Prostate gland (tissue), 2 donors: Measurements from ENCODE around the gene PLCG1. TPM values are rescaled to one million over a fixed set of nuclear protein-coding genes. Genes with fewer than 3 reads are reported as not detected.

Experiments used
- DNase-seq: peaks from one replicate; pipeline ENCODE4 v3.0.0-alpha.2; 2019; ENCODE audit warnings: low spot score
- H3K27ac ChIP-seq, 2 donors: fragments of 200-600 bp; sonication (generic); 2 replicates each; pipeline ENCODE4 v1.5.1; 2017 to 2019
- H3K27me3 ChIP-seq: fragments of 200-600 bp; sonication (generic); replicated peaks from 2 replicates; pipeline ENCODE4 v1.5.1; 2019; ENCODE audit not compliant: insufficient read depth
- H3K36me3 ChIP-seq, 2 donors: fragments of 200-600 bp; sonication (generic); 1 replicate in 1 of 2; 2 replicates in 1 of 2; pipeline versions ENCODE4 v1.5.1 to v1.8.1; 2017 to 2019
- H3K4me1 ChIP-seq: fragments of 200-600 bp; sonication (generic); replicated peaks from 2 replicates; pipeline ENCODE4 v1.5.1; 2019
- H3K4me3 ChIP-seq, 2 donors: fragments of 200-600 bp; sonication (generic); 2 replicates each; pipeline ENCODE4 v1.5.1; 2017 to 2019
- H3K9me3 ChIP-seq: fragments of 200-600 bp; sonication (generic); 2 replicates; pipeline ENCODE4 v1.5.1; 2017
- POLR2A ChIP-seq: fragments of 450-650 bp; IDR thresholded peaks from one replicate; pipeline ENCODE4 v1.6.1; 2016; ENCODE audit warnings: antibody characterized with exemption, mild to moderate bottlenecking
- POLR2AphosphoS5 ChIP-seq: sonication (generic); formaldehyde crosslinking; IDR thresholded peaks from one replicate; pipeline ENCODE4 v1.6.1; 2017; ENCODE audit warnings: antibody characterized with exemption
- WGBS: methylation state at CpG from one replicate; pipeline ENCODE4 v1.1.5; 2018; 5-methylcytosine and 5-hydroxymethylcytosine counted together
- intact Hi-C: fragments of 100-400 bp; cut with DNase I; formaldehyde crosslinking; loops from one replicate; pipeline ENCODE4 v1.14.2; 2022
- total RNA-seq, 2 donors: library from RNA; depleted of rRNA; stranded (reverse); fragments of >200 nt; gene quantifications; one replicate each; pipeline ENCODE4 v1.1.0, GENCODE V29; 2016
- TF ChIP-seq, protein P1 (sequence below), 4 experiments: fragments of 200-600 bp in 2 of 4; fragments of 450-650 bp in 2 of 4; sonication (generic) in 2 of 4; IDR thresholded peaks; 1 replicate in 3 of 4; 2 replicates in 1 of 4; pipeline ENCODE4 v1.5.1; 2016 to 2019; ENCODE audit warnings: antibody characterized with exemption in 4 of 4, mild to moderate bottlenecking in 2 of 4, moderate library complexity in 2 of 4

PLCG1 gene
- total RNA-seq, 2 donors from 2014 or later = 67.9 to 129 TPM

DNA sequence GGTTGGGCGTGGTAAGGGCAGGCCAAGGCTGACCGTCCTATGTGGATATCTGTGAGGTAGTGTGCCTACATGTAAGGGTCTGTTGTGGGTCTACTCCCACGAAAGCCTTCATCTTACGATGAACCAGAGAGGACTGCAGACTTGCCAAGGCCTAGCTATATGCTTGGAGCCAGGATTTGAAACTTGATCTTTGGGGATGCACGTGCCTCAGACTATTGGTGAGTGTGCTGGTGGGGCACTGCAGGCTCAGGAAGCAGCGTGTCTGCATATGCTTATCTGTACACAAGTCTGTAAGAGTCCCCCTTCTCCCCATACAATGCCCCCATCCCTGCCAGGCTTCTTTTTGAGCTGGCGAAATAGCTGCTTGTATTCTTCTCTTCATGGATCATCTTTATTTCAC, 17.9 kb downstream of the PLCG1 start:
- no peak for DNase-seq
- Histone ChIP-seq H3K27me3 (no peaks in the 10 kb centered on the region), H3K4me1 (peaks cover 5% of the 10 kb centered on the region), H3K27ac (no peak overlapping the region), H3K36me3 (no peaks in the 10 kb centered on the region), H3K9me3 (no peaks in the 10 kb centered on the region), H3K4me3 (no peak overlapping the region)
- intact Hi-C loops = no loop called here
- no peak for TF ChIP-seq POLR2AphosphoS5
- TF ChIP-seq, protein P1, sequence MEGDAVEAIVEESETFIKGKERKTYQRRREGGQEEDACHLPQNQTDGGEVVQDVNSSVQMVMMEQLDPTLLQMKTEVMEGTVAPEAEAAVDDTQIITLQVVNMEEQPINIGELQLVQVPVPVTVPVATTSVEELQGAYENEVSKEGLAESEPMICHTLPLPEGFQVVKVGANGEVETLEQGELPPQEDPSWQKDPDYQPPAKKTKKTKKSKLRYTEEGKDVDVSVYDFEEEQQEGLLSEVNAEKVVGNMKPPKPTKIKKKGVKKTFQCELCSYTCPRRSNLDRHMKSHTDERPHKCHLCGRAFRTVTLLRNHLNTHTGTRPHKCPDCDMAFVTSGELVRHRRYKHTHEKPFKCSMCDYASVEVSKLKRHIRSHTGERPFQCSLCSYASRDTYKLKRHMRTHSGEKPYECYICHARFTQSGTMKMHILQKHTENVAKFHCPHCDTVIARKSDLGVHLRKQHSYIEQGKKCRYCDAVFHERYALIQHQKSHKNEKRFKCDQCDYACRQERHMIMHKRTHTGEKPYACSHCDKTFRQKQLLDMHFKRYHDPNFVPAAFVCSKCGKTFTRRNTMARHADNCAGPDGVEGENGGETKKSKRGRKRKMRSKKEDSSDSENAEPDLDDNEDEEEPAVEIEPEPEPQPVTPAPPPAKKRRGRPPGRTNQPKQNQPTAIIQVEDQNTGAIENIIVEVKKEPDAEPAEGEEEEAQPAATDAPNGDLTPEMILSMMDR (IDR thresholded peaks at IDR 0.05) = no peak
- no peak for TF ChIP-seq POLR2A
- WGBS = 53% methylated on average over 7 of the region's 7 CpGs

DNA sequence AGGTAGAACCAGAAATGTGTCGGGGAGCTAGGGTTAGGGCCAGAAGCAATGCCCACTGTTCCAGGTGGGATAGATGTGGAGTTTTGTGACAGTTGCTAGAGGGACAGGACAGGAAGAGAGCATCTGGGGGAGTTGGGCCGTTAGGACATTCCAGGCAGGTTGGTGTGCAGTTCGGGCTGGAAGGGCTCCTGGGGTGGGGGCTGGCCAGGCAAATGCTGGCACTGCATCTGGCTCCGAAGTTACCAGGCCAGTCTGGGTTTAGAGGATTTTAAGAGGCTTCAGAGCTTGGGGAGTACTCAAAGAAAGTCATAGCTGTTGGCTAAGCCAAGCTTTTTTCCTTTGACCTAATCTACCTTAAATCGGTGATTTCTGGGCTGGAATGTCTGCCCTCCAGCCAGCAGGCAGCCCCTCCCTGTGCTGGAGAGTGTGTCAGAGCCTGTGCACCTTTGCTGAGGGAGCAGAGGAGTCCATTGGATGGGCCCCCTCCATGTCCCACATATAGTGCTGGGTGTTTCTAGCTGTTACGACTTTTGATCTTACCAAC, 20.8 kb downstream of the PLCG1 start:
- Histone ChIP-seq H3K27ac (no peak overlapping the region), H3K36me3 (no peaks in the 10 kb centered on the region), H3K4me3 (no peak overlapping the region), H3K27me3 (no peaks in the 10 kb centered on the region), H3K9me3 (no peaks in the 10 kb centered on the region), H3K4me1 (peaks cover 5% of the 10 kb centered on the region)
- 51% methylated on average over 6 of the region's 6 CpGs for WGBS
- TF ChIP-seq POLR2A (no peak), POLR2AphosphoS5 (no peak)
- TF ChIP-seq, protein P1 (IDR thresholded peaks at IDR 0.05) = no peak
- intact Hi-C loops = no loop called here
- DNase-seq = no peak

DNA sequence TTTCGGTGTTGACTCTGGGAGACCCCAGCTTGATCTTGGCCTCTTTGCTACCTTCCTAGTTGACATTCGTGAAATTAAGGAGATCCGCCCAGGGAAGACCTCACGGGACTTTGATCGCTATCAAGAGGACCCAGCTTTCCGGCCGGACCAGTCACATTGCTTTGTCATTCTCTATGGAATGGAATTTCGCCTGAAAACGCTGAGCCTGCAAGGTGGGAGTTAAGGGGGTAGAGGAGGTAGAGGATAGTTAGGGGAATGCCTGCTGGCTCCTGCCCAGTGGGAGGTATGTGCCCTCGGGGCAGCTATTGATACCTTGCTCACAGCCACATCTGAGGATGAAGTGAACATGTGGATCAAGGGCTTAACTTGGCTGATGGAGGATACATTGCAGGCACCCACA, 22.2 kb downstream of the PLCG1 start:
- intact Hi-C loops = no loop called here
- Histone ChIP-seq H3K27ac (no peak overlapping the region), H3K4me1 (peaks cover 5% of the 10 kb centered on the region), H3K27me3 (no peaks in the 10 kb centered on the region), H3K4me3 (no peak overlapping the region), H3K9me3 (no peaks in the 10 kb centered on the region), H3K36me3 (peaks cover 0 to 6% of the 10 kb centered on the region in 2 donors)
- DNase-seq = no peak
- 55% methylated on average over 10 of the region's 10 CpGs for WGBS
- no peak for TF ChIP-seq POLR2AphosphoS5
- TF ChIP-seq POLR2A = no peak
- TF ChIP-seq, protein P1 (IDR thresholded peaks at IDR 0.05) = no peak

DNA sequence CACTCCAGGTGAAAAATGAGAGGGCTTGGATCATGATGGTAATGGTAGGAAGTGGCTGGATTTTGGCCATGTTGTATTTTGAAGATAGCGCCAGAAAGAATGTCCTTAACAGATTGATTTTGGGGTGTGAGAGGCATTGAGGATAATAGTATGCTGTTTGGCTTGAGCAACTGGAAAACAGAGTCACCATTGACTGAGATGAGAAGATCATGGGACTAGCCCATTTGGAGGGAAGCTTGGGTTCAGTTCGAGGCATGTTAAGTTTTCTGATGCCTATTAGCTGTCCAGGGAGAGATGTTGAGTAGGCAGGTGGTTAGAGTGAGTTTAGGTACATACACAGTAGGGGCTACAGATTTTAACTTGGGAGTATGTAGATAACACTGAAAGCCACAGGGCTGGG, 23.3 kb downstream of the PLCG1 start:
- TF ChIP-seq POLR2AphosphoS5 = no peak
- no peak for TF ChIP-seq POLR2A
- TF ChIP-seq, protein P1 (IDR thresholded peaks at IDR 0.05) = no peak
- no peaks in the 10 kb centered on the region for H3K9me3 ChIP-seq
- H3K27ac ChIP-seq = no peak overlapping the region
- H3K36me3 ChIP-seq = peaks cover 11 to 17% of the 10 kb centered on the region in 2 donors
- 91% methylated on average over 2 of the region's 2 CpGs for WGBS
- H3K4me3 ChIP-seq = no peak overlapping the region
- peaks cover 5% of the 10 kb centered on the region for H3K4me1 ChIP-seq
- no peak for DNase-seq
- H3K27me3 ChIP-seq = no peaks in the 10 kb centered on the region
- intact Hi-C loops = no loop called here

DNA sequence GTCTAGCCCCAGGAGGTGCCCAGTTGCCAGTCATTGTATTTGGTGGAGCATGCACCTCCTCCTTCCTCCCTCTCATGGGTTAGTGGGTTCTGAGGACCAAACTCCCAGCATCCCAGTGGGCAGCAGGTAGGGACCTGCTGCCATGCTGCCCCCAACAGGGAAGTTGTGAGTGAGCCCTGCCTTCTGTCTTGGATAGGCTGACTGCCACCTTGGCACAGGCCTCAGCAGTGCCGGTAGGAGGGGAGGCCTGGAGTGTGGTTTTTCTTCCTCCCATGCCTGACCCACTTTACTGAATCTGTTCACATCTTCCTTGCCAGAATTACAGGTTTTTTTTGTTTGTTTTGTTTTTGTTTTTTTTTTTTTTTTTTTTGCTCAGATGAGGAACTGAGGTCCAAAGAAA, 24.5 kb downstream of the PLCG1 start:
- intact Hi-C loops = no loop called here
- H3K9me3 ChIP-seq = no peaks in the 10 kb centered on the region
- DNase-seq = no peak
- peaks cover 22 to 28% of the 10 kb centered on the region in 2 donors for H3K36me3 ChIP-seq
- no peaks in the 10 kb centered on the region for H3K27me3 ChIP-seq
- TF ChIP-seq, protein P1 (IDR thresholded peaks at IDR 0.05) = no peak
- no peak for TF ChIP-seq POLR2AphosphoS5
- TF ChIP-seq POLR2A = no peak
- no peaks in the 10 kb centered on the region for H3K4me1 ChIP-seq
- 0% methylated on average over 1 of the region's 1 CpG for WGBS
- no peak overlapping the region for H3K27ac ChIP-seq
- no peak overlapping the region for H3K4me3 ChIP-seq
